Stomach smooth muscle (tissue), 2 donors: ENCODE data around the gene DPM2.

Experiments
- H3K27ac ChIP-seq: one replicate; pipeline ENCODE4 v1.7.0; 2013; ENCODE audit warnings: mild to moderate bottlenecking, low read length, inconsistent platforms
- H3K27me3 ChIP-seq, 2 donors: one replicate each; pipeline ENCODE4 v1.7.0; 2013; ENCODE audit warnings: low read length in 2 of 2; ENCODE audit not compliant: insufficient read depth in 2 of 2, control insufficient read depth in 1 of 2
- H3K36me3 ChIP-seq, 2 donors: one replicate each; pipeline ENCODE4 v1.7.0; 2013; ENCODE audit warnings: low read length in 2 of 2; ENCODE audit not compliant: control insufficient read depth in 2 of 2, insufficient read depth in 2 of 2
- H3K4me1 ChIP-seq: one replicate; pipeline ENCODE4 v1.7.0; 2013; ENCODE audit warnings: low read length; ENCODE audit not compliant: control insufficient read depth, insufficient read depth
- H3K4me3 ChIP-seq, 2 donors: one replicate each; pipeline ENCODE4 v1.7.0; 2013; ENCODE audit warnings: low read length in 2 of 2
- H3K9ac ChIP-seq, 2 donors: one replicate each; pipeline ENCODE4 v1.7.0; 2013; ENCODE audit warnings: low read length in 2 of 2, mild to moderate bottlenecking in 1 of 2
- H3K9me3 ChIP-seq, 2 donors: one replicate each; pipeline ENCODE4 v1.7.0; 2013; ENCODE audit warnings: low read length in 2 of 2; ENCODE audit not compliant: control insufficient read depth in 2 of 2
- donor health status: healthy.
- donor health status: Pancreatic carcinoma.

DPM2 gene

GRCh38 chr9:127931092-127931881 lies 6.4 kb downstream of the DPM2 start:
- Histone ChIP-seq H3K27me3 (peaks cover 31 to 38% of the 10 kb centered on the region in 2 donors), H3K36me3 (peaks cover 0 to 8% of the 10 kb centered on the region in 2 donors), H3K9ac (no peak overlapping the region), H3K4me3 (peak overlapping the region; percentile 55 to 71), H3K9me3 (no peaks in the 10 kb centered on the region), H3K27ac (no peak overlapping the region), H3K4me1 (peaks cover 34% of the 10 kb centered on the region)

DNA sequence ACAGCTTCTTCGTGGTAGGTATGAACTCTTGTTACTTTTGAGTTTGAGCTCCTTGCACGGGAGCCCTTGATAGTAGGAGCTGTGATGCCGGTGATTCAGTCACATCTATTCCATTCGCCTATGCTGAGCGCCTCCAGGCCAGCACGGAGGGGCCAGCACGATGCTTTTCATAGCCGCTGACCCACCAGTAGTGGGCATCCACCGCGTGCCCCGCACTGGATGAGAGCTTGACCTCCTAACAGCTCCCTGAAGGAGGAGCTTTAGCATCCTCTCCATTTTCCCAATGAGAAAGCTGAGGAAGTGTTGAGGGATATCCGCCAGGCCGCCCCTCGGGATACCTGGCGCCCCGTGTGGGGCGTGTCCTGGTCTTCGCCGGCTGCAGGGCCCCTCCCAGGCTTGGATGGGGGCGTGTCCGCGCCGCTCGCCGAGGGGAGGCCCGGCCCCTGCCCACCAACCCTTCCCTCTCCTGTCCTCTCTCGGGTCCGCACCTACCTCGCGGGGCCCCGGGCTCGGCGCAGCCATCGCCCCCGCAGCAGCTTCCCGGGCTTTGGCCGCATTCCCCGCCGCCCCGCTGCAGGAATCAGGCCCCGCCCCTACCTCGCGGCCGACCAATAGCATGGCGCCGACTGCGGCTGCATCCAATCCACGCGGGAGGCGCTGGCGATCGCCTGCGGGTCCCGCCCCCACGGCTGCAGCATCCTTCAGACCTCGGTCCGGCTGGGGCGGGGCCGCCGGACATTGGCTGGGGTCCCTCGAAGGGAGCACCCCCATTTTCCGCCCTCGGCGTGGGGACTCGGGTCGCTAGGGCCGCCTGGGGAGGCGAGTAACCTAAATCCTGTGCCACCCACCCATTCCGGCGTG lies 7.2 kb downstream of the DPM2 start, which contains the start of gene PIP5KL1:
Gene PIP5KL1, minus strand, starts transcription at position 547 of the 861 bp plus-strand sequence. Its CDS starts 25 bp downstream, at position 522.
- no peak within 1 kb of the TSS for H3K9ac ChIP-seq
- H3K27ac ChIP-seq: no peak within 1 kb of the TSS
- peaks cover 26% of the 10 kb centered on the region for H3K4me1 ChIP-seq
- peaks cover 35 to 45% of the 10 kb centered on the region in 2 donors for H3K27me3 ChIP-seq
- peaks cover 0 to 3% of the 10 kb centered on the region in 2 donors for H3K36me3 ChIP-seq
- peak within 1 kb of the TSS; percentile 62 to 71 for H3K4me3 ChIP-seq
- H3K9me3 ChIP-seq: no peaks in the 10 kb centered on the region

DNA sequence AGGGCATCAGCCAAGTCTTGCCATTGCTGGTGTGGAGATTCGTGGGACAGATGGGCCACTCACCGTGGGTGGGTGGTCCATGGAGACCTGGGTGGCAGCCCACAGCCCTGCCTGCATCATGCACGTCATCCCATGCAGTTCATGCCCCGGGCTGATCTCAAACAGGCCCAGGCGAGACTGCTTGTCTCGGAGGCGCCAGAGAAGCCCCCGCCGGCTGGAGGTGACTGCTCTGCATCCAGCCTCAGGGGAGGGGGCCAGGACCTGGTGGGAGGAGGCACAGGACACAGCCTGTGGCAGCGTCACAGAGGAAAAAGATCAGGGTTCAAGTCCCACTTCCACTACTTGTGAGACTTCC lies 8.1 kb downstream of the DPM2 start:
- Histone ChIP-seq H3K27ac (no peak overlapping the region), H3K4me1 (peaks cover 25% of the 10 kb centered on the region), H3K9ac (no peak overlapping the region), H3K4me3 (no peak overlapping the region), H3K9me3 (no peaks in the 10 kb centered on the region), H3K36me3 (no peaks in the 10 kb centered on the region), H3K27me3 (peaks cover 35 to 47% of the 10 kb centered on the region in 2 donors)

DNA sequence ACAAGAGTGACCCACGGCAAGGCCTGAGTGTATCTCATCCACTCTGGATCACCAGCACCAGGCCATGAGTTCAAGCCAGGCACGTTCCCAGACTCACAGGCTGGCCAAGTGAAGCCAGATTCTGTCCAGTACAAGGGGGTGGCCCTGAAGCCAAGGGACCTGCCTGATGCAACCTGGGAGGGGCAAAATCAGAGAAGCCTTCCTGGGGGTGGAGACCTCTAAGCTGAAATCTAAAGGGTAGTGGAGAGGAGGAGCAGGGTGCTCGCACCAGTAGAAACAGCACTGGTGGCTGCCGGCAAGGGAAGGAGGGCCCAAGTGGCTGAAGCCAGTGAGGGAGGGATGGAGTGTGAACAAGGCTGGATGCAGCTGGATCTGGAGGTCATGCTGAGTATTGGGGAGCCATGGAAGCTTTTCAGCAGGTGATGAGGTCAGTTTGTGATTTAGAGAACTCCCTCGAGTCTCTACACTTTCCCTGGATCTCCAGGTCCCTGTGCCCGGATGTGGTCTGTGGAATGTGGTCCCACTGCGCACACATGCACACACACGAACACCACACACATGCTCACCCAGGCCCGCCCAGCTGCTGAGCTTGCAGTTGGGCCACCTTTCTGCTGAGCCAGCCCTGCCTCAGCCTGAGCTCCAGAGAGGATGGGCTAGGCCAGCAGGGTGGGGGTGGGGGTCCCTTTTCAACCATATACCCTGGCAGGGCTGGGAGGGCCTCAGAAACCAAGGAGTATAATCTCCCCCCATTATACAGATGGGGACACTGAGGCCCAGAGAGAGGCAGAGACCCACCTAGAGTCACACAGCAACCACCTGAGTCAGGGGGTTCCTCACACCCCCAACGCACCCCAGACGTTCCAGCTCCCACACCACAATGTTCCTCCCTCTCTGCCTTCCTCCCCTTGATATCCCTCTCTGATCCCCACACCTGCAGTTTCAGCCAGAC lies 8.7 kb downstream of the DPM2 start:
- no peak overlapping the region for H3K9ac ChIP-seq
- H3K4me1 ChIP-seq: peaks cover 25% of the 10 kb centered on the region
- H3K27me3 ChIP-seq: peaks cover 35 to 47% of the 10 kb centered on the region in 2 donors
- H3K9me3 ChIP-seq: no peaks in the 10 kb centered on the region
- H3K36me3 ChIP-seq: no peaks in the 10 kb centered on the region
- no peak overlapping the region for H3K27ac ChIP-seq
- no peak overlapping the region for H3K4me3 ChIP-seq

DNA sequence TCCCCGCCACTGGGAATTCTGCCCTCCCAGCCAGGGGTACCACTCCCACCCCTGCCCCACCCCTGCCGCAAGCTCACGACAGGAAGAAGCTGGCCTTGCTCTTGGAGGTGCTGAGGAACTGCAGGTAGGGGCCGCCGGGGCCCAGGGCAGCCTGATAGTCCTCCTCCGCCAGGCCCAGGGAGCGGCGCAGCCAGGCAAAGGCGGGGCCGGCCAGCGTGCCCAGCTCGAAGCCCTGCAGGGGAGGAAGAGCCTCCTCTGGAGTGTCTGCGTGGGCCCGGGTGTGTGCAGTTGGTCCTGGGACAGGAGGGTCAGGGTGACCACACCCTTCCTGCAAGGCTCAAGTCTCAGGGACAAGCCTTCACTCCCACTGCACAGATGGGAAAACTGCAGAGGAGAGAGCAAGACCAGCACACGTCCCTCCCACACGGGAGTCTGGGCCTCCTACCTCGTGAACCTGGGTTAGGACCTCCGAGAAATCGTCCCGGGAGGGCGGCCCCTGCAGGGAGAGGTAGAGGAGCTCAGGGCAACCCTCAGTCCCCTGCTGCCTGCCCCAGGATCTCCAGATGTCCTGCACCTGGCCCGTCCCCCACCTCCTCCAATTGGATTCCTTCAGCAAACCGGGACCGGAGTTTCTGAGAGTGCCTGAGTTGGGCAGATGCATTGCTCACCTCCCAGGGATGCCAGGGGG lies 9.5 kb downstream of the DPM2 start:
- Histone ChIP-seq H3K36me3 (no peaks in the 10 kb centered on the region), H3K4me1 (peaks cover 25% of the 10 kb centered on the region), H3K27me3 (peaks cover 35 to 47% of the 10 kb centered on the region in 2 donors), H3K4me3 (no peak overlapping the region), H3K9me3 (no peaks in the 10 kb centered on the region), H3K9ac (no peak overlapping the region), H3K27ac (no peak overlapping the region)

DNA sequence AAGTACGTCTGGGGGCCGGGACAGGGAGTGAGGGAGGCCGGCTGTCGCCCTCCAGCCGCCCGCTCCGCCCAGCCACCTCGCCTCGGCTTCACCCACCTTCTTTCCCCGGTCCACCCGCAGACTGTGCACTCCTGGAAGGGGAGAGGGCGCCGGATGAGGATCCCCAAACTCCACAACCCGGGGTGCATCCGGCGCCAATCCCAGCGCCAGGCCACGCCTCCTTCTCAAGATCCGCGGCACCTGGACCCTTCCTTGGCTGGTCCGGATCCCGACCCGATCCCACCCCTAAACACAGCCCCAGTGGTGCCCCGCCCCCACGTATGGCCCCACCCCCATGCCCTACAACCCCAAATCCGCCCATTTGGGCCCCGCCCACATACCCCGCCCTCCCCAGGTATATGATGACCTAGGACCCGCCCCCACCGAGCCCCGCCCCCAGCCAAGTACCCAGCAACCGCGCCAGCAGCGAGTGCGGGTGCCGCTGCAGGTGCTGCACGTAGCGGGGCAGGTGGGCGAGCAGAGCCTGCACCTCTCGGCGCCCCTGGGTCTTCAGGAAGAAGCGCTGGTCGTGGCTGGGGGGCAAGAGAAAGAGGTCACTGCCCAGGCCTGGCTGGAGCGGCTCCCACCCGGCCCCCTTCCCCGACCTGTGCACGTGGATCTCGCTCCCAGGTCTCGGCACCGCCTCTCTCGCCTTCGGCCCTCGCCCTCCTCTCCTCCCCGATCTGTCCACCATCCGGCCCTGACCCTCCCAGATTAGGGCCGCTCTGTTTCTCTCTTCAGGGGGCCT lies 10.3 kb downstream of the DPM2 start:
- H3K27ac ChIP-seq: no peak overlapping the region
- H3K27me3 ChIP-seq: peaks cover 35 to 47% of the 10 kb centered on the region in 2 donors
- no peaks in the 10 kb centered on the region for H3K36me3 ChIP-seq
- peaks cover 25% of the 10 kb centered on the region for H3K4me1 ChIP-seq
- no peak overlapping the region for H3K9ac ChIP-seq
- no peaks in the 10 kb centered on the region for H3K9me3 ChIP-seq
- peak overlapping the region in 1 of 2 donors; percentile 8 for H3K4me3 ChIP-seq

GRCh38 chr9:127926906-127927200 lies 10.8 kb downstream of the DPM2 start:
- Histone ChIP-seq H3K27me3 (peaks cover 38 to 47% of the 10 kb centered on the region in 2 donors), H3K27ac (no peak overlapping the region), H3K36me3 (no peaks in the 10 kb centered on the region), H3K9me3 (no peaks in the 10 kb centered on the region), H3K9ac (no peak overlapping the region), H3K4me3 (peak overlapping the region in 1 of 2 donors; percentile 8), H3K4me1 (peaks cover 26% of the 10 kb centered on the region)

DNA sequence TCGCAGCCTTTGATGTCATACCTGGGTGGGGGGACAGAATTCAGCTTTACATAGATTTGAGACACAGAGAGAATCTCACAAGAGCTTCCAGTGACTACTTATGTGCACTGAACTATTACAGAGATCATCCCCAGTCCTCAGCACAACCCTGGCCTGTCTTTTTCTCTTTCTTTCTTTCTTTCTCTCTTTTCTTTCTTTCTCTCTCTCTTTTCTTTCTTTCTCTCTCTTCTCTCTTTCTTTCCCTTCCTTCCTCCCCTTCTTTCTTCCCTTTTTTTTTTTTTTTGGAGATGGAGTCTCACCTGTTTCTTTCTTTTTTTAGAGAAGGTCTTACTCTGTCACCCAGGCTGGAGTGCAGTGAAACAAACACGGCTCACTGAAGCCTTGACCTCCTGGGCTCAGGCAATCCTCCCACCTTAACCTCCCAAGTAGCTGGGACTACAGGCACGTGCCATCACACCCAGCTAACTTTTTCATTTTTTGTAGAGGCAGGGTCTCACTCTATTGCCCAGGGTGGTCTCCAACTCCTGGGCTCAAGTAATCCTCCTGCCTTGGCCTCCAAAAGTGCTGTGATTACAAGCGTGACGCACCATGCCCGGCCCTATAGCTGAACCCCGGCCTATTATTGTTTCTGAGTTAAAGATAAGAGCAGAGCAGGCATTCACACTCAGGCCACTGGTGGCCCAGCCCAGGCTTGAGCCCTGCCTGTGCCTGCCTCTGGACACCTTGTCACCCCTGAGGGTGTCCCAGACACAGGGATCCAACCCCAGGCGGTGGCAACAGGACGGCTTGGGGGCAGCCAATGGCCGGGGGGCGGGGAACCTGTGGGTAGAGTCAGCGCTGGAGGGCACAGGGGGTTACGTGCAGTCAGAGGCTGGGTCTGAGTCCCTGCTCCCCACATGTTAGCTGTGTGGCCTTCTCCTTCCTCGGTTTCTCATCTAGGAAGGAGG lies 11.4 kb downstream of the DPM2 start:
- no peaks in the 10 kb centered on the region for H3K36me3 ChIP-seq
- peaks cover 31% of the 10 kb centered on the region for H3K4me1 ChIP-seq
- H3K9ac ChIP-seq: no peak overlapping the region
- no peak overlapping the region for H3K27ac ChIP-seq
- H3K27me3 ChIP-seq: peaks cover 38 to 43% of the 10 kb centered on the region in 2 donors
- H3K4me3 ChIP-seq: no peak overlapping the region
- no peaks in the 10 kb centered on the region for H3K9me3 ChIP-seq
